Upper lobe of left lung (tissue), 4 donors: ENCODE results near the gene CTNNBIP1.

ENCODE experiments used
- EP300 ChIP-seq, 4 donors: sonication (generic); formaldehyde crosslinking; IDR thresholded peaks; one replicate each; pipeline ENCODE4 v1.5.1; 2017; ENCODE audit warnings: antibody characterized with exemption in 4 of 4, control low read depth in 2 of 4
- POLR2A ChIP-seq, 4 donors: fragments of 450-650 bp; IDR thresholded peaks; one replicate each; pipeline ENCODE4 v1.5.1; 2016 to 2017; ENCODE audit warnings: antibody characterized with exemption in 4 of 4, mild to moderate bottlenecking in 2 of 4
- POLR2AphosphoS5 ChIP-seq, 2 donors: sonication (generic); formaldehyde crosslinking; IDR thresholded peaks; one replicate each; pipeline ENCODE4 v1.5.1; 2017; ENCODE audit warnings: antibody characterized with exemption in 2 of 2
- TF ChIP-seq, protein P1 (sequence below), 6 experiments: fragments of 450-650 bp in 4 of 6; fragments of 200-600 bp in 2 of 6; sonication (generic) in 2 of 6; IDR thresholded peaks; one replicate each; pipeline ENCODE4 v1.5.1; 2016 to 2019; ENCODE audit warnings: antibody characterized with exemption in 6 of 6

DNA sequence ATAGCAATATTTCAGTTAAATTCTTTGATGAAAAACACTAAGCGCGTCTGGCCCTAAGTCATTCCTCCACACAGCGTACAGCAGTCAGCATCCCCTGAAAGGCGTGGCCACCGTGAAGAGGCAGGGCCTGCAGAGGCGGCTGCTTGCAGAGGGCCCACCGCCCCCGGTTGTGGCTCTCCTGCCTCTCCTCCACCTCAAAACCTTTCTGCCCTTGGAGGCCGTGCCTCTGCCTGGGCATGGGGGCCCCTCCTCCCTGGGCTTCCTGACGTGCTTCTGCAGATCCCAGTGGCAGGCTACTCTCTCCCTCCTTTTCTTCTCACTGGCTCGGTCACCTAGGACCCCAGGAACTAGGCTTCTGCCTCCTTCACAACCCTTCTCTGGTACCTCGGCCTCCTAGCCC is 102.5 kb downstream of the CTNNBIP1 start:
- TF ChIP-seq, protein P1, sequence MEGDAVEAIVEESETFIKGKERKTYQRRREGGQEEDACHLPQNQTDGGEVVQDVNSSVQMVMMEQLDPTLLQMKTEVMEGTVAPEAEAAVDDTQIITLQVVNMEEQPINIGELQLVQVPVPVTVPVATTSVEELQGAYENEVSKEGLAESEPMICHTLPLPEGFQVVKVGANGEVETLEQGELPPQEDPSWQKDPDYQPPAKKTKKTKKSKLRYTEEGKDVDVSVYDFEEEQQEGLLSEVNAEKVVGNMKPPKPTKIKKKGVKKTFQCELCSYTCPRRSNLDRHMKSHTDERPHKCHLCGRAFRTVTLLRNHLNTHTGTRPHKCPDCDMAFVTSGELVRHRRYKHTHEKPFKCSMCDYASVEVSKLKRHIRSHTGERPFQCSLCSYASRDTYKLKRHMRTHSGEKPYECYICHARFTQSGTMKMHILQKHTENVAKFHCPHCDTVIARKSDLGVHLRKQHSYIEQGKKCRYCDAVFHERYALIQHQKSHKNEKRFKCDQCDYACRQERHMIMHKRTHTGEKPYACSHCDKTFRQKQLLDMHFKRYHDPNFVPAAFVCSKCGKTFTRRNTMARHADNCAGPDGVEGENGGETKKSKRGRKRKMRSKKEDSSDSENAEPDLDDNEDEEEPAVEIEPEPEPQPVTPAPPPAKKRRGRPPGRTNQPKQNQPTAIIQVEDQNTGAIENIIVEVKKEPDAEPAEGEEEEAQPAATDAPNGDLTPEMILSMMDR (IDR thresholded peaks at IDR 0.05) = no peak
- TF ChIP-seq POLR2A (IDR thresholded peaks at IDR 0.05) (no peak), EP300 (IDR thresholded peaks at IDR 0.05) (no peak), POLR2AphosphoS5 (IDR thresholded peaks at IDR 0.05) (no peak)
